Thymus (tissue), 11 donors: Measurements from ENCODE around the gene LRRC45. TPM values are rescaled to one million over a fixed set of nuclear protein-coding genes. Genes with fewer than 3 reads are reported as not detected.

Source experiments
- DNase-seq, 9 donors: peaks; one replicate each; pipeline ENCODE4 v3.0.0-alpha.2; 2013; ENCODE audit warnings: low spot score in 9 of 9, low read depth in 6 of 9, missing footprints in 1 of 9
- H3K27ac ChIP-seq, 2 donors: one replicate each; pipeline ENCODE4 v1.5.1; 2013; ENCODE audit warnings: control low read depth in 1 of 2, low read depth in 1 of 2, low read length in 1 of 2, mild to moderate bottlenecking in 1 of 2, moderate library complexity in 1 of 2
- H3K27me3 ChIP-seq, 2 donors: one replicate each; pipeline ENCODE4 v1.5.1; 2013; ENCODE audit warnings: low read length in 1 of 2; ENCODE audit not compliant: control insufficient read depth in 2 of 2, insufficient read depth in 1 of 2
- H3K36me3 ChIP-seq, 2 donors: one replicate each; pipeline ENCODE4 v1.5.1; 2013; ENCODE audit warnings: low read length in 1 of 2, mild to moderate bottlenecking in 1 of 2, moderate library complexity in 1 of 2; ENCODE audit not compliant: control insufficient read depth in 2 of 2, insufficient read depth in 2 of 2
- H3K4me1 ChIP-seq, 2 donors: one replicate each; pipeline ENCODE4 v1.5.1; 2013; ENCODE audit warnings: low read length in 2 of 2; ENCODE audit not compliant: control insufficient read depth in 2 of 2, insufficient read depth in 2 of 2
- H3K4me3 ChIP-seq, 2 donors: one replicate each; pipeline ENCODE4 v1.5.1; 2013; ENCODE audit warnings: low read length in 2 of 2, control low read depth in 1 of 2, mild to moderate bottlenecking in 1 of 2
- H3K9me3 ChIP-seq, 2 donors: one replicate each; pipeline ENCODE4 v1.5.1; 2013; ENCODE audit warnings: low read length in 1 of 2, mild to moderate bottlenecking in 1 of 2; ENCODE audit not compliant: control insufficient read depth in 2 of 2, insufficient read depth in 1 of 2
- WGBS: extraction: QIAGEN DNeasy Blood & Tissue Kit; methylation state at CpG from one replicate; pipeline ENCODE4 v1.1.7; 2013; 5-methylcytosine and 5-hydroxymethylcytosine counted together
- polyA plus RNA-seq: library from polyadenylated mRNA; stranded (reverse); fragments of 200-250 nt; gene quantifications from one replicate; pipeline ENCODE4 v1.2.3, GENCODE V29; 2013
- total RNA-seq: library from RNA; stranded (reverse); fragments of 120-200 nt; gene quantifications from one replicate; pipeline ENCODE4 v1.2.4, GENCODE V29; 2013
- donor health status: healthy.

Gene LRRC45
- total and polyA plus RNA-seq, 2 donors = 15.2 to 20.7 TPM

DNA sequence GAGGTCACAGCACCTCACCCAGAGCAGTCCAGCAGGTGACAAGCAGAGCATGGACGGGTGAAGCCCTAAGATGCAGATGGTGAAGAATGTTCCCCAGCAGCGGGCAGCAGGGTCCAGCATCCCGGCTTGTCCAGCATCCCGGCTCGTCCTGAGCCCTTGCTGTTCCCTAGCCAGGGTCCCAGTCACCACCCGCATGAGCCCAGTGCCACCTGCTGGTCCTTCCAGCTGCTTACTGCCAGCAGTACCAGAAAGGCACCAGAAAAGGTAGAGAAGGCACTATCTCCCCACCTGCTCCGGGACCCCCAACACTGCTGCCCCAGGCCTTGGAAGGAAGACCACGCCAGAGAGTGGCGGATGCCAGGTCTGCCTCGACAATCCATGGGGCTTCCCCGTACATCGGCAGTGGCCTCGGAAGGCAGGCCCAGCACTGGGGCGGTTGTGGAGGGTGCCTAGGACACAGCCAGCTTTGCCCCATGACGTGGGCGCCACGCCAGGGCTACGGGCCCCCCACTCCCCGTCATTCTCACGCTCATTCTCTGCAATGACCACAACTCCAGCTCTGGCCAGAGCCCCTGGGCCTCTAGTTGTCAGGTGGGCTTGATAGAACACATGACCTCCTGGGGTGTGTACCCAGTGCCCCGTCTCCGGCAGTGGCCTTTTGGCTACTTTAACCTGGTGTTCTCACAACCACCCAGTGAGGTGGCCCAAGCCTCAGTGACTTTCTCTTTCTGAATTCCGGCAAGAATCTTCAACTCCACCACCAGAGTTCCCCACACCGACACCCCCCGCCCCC is 1.8 kb upstream of the LRRC45 start:
- Histone ChIP-seq H3K4me1 (peaks cover 14 to 35% of the 10 kb centered on the region in 2 donors), H3K27ac (no peak overlapping the region), H3K9me3 (peaks cover 0 to 5% of the 10 kb centered on the region in 2 donors), H3K36me3 (peaks cover 14 to 20% of the 10 kb centered on the region in 2 donors), H3K27me3 (no peaks in the 10 kb centered on the region), H3K4me3 (peak overlapping the region; percentile 70 to 84)
- peak in 4 of 9 donors; percentile 37 to 72 (median 58) for DNase-seq
- WGBS = 67% methylated on average over 25 of the region's 25 CpGs

DNA sequence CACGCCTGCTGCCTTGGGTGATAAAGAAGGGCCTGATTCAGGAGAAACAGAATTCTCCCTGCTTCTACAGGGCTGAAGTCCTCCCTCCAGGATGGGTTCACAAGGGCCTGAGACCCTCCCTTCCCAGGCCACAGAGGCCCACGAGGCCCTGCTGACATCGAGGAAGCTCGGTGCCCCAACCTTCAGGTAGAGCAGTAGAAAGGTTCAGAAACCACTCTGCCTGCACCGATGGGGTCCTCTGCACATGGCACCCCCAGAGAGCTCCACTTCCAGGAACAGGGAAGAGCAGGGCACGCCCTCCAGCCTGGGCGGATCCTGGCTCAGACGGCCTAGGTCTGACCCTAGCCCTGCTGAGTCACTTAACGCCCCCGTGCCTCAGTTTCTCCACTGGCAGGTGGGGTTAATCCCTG is 1.2 kb upstream of the LRRC45 start:
- Histone ChIP-seq H3K36me3 (peaks cover 15 to 20% of the 10 kb centered on the region in 2 donors), H3K4me3 (peak overlapping the region; percentile 70 to 84), H3K27ac (no peak overlapping the region), H3K4me1 (peaks cover 14 to 35% of the 10 kb centered on the region in 2 donors), H3K9me3 (peaks cover 0 to 5% of the 10 kb centered on the region in 2 donors), H3K27me3 (no peaks in the 10 kb centered on the region)
- DNase-seq = no peak
- 11% methylated on average over 10 of the region's 10 CpGs for WGBS

DNA sequence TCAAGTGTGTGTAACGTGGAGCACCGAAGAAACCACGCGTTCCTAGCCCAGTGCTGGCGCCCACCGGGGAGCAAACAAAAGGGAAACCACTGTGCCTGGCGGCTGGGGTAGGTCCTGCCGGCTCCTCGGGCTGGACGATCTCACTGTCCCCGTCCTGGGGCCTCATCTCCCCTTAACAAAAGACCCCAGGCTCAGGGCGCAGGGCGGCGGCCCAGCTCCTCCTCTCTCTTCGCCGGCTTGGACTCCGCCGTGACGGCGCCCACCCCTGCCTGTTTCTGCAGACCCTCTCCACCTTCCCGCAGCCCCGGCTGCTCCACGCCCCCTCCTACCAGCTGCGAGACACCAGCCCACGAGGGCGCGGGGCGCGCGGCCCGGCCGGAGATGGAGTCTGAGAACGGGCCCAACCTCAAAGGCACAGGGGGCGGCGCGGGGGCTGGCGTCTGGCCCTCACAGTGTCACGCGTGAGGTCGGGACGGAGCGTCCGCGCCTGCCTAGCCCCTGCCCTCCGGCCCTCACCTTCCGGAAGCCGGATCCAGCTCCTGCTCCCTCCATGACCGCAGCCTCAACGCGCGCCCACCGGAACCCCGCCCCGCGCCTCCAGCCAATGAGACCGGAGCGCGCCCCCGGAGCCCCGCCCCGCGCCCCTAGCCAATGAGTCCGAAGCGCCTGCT is 660 bp upstream of the LRRC45 start, which contains the start of gene CENPX:
TSS of gene CENPX (minus strand) at position 569 of the 671 bp plus-strand sequence. CDS start at position 552, 17 bp downstream.
- Histone ChIP-seq H3K27me3 (no peaks in the 10 kb centered on the region), H3K27ac (peak within 1 kb of the TSS in 1 of 2 donors; percentile 43), H3K4me1 (peaks cover 14 to 35% of the 10 kb centered on the region in 2 donors), H3K9me3 (peaks cover 0 to 3% of the 10 kb centered on the region in 2 donors), H3K36me3 (peaks cover 18 to 20% of the 10 kb centered on the region in 2 donors), H3K4me3 (peak within 1 kb of the TSS; percentile 75 to 84)
- WGBS = under 1% methylated on average over 64 of the region's 64 CpGs
- no peak for DNase-seq

DNA sequence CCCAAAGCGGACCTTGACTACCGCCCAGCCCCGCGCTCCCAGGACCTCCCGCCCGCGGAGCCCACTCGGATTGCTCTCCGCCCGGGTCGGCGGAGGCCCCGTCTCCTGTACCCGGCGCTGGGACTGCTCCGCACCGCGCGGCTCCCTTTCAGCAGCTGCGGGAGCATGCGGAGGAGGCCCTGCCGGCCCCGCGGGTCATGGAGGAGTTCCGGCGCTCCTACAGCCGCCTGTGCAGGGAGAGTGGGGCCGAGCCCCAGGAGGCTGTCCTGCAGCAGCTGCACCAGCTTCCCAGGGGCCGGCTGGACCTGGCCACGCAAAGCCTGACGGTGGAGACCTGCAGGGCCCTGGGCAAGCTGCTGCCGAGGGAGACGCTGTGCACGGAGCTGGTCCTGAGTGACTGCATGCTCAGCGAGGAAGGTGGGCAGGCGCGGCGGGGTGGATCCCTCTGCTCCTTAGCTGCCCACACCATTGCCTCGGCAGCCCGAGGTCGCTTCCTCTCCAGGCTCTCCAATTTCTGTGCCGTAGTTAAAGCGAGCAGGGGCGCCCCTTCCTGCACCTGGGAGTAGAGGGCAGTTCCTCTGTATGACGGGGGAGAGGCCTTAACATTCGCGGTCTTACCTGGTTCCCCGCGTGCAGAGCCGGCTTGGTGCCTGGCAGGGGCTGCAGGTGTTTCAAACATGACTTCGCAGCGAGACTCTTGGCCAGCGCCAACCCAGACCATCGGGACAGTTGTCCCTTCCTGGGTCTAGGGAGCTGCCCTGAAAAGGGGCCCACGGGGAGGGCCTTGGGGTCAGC is 539 bp downstream of the LRRC45 start:
- no peak overlapping the region for H3K27ac ChIP-seq

DNA sequence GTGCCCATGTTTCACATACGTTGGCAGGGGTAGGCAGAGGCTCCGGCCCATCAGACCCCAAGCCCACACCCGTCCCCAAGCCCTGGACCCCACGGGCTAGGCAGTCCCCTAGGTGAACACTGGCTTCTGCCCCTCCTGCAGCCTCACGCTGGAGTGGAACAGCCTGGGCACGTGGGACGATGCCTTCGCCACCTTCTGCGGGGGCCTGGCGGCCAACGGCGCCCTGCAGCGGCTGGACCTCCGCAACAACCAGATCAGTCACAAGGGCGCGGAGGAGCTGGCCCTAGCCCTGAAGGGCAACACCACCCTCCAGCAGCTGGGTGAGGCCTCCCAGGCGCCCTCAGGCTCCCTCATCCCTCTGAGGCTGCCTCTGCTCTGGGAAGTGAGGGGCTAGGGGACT is 1.8 kb downstream of the LRRC45 start:
- H3K36me3 ChIP-seq = peaks cover 22 to 23% of the 10 kb centered on the region in 2 donors
- H3K4me1 ChIP-seq = peaks cover 14 to 34% of the 10 kb centered on the region in 2 donors
- DNase-seq = no peak
- WGBS = 98% methylated on average over 17 of the region's 17 CpGs
- H3K27ac ChIP-seq = no peak overlapping the region
- no peaks in the 10 kb centered on the region for H3K9me3 ChIP-seq
- H3K4me3 ChIP-seq = no peak overlapping the region
- peaks cover 0 to 2% of the 10 kb centered on the region in 2 donors for H3K27me3 ChIP-seq

More for the DNA sequence above, 539 bp downstream of the LRRC45 start:
- peak in 1 of 9 donors; percentile 48 for DNase-seq
- Histone ChIP-seq H3K36me3 (peaks cover 22 to 23% of the 10 kb centered on the region in 2 donors), H3K4me3 (peak overlapping the region; percentile 67 to 75), H3K27me3 (no peaks in the 10 kb centered on the region), H3K9me3 (no peaks in the 10 kb centered on the region), H3K4me1 (peaks cover 14 to 35% of the 10 kb centered on the region in 2 donors)
- 5% methylated on average over 55 of the region's 55 CpGs for WGBS

DNA sequence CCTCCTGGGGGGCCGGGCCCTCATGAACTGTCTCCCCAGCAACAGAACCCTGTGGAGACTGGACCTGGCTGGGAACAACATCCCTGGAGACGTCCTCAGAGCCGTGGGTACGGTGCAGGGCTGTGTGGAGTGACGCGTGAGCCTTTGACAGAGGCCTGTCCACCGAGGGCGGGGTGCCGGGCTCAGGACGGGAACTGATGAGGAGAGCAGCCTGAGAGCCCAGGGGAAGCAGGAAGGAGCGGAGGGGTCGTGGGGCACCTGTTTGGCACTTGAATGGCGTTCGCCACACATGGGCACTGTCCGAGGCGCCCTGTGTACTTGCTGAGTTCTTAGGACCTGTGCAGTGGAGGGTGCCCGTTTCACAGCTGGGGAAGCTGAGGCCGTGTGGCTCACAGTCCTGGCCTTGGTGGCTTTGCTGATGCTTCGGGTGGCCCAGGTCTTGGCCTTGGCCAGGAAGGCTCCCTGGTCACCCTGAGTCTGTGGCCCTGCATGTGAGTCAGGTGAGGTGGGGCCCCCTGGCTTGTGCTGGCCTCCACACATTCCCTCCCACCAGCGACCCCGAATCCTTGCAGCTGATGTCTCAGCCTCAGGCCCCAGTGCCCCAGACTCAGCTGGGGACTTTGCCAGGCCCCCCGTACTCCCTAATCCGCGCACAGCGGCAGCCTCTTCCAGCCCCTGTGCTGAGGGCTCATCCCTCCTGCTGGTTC is 2.4 kb downstream of the LRRC45 start:
- Histone ChIP-seq H3K27ac (no peak overlapping the region), H3K36me3 (peaks cover 22 to 23% of the 10 kb centered on the region in 2 donors), H3K4me3 (no peak overlapping the region), H3K9me3 (no peaks in the 10 kb centered on the region), H3K27me3 (peaks cover 0 to 8% of the 10 kb centered on the region in 2 donors), H3K4me1 (peaks cover 19 to 41% of the 10 kb centered on the region in 2 donors)
- no peak for DNase-seq
- 98% methylated on average over 25 of the region's 25 CpGs for WGBS

DNA sequence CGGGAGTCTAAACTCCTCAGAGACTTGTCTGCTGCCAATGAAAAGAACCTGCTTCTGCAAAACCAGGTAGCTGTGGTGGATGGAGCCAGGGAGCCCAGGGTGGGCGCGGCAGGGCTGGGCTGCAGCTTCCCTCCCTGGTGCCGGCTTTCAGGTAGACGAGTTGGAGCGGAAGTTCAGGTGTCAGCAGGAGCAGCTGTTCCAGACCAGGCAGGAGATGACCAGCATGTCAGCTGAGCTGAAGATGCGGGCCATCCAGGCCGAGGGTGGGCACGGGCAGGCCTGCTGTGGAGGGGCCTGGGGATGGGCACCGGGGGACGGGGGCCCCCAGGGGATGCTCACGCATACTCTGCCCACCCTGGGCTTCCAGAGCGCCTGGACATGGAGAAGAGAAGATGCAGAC is 5.1 kb downstream of the LRRC45 start:
- no peak for DNase-seq
- no peaks in the 10 kb centered on the region for H3K9me3 ChIP-seq
- 96% methylated on average over 13 of the region's 13 CpGs for WGBS
- H3K4me1 ChIP-seq = peaks cover 15 to 38% of the 10 kb centered on the region in 2 donors
- H3K36me3 ChIP-seq = peaks cover 22 to 23% of the 10 kb centered on the region in 2 donors
- no peak overlapping the region for H3K27ac ChIP-seq
- no peak overlapping the region for H3K4me3 ChIP-seq
- peaks cover 6 to 29% of the 10 kb centered on the region in 2 donors for H3K27me3 ChIP-seq

DNA sequence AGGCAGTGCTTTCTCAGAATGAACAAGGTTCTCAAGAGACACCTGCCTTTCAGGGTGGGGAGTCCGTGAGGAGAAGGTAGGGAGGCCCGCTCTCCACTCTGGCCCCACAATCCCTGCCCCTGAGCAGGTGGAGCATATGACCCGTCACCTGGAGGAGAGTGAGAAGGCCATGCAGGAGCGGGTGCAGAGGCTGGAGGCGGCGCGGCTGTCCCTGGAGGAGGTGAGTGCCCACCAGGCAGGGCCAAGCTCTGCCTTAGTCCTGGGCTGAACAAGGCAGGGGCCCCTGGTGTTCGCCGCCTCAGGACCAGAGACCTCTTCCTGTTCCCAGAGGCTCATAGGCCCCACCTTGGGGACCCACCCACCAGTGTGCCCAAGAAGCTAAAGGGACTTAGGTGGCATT is 5.9 kb downstream of the LRRC45 start:
- Histone ChIP-seq H3K36me3 (peaks cover 23 to 24% of the 10 kb centered on the region in 2 donors), H3K27me3 (peaks cover 6 to 31% of the 10 kb centered on the region in 2 donors), H3K9me3 (no peaks in the 10 kb centered on the region), H3K4me1 (peaks cover 13 to 33% of the 10 kb centered on the region in 2 donors), H3K4me3 (no peak overlapping the region), H3K27ac (no peak overlapping the region)
- WGBS = 96% methylated on average over 9 of the region's 9 CpGs
- no peak for DNase-seq
